CD4-positive, alpha-beta T cell (primary cell): Measurements from ENCODE around the gene MON2. TPM values are rescaled to one million over a fixed set of nuclear protein-coding genes. Genes with fewer than 3 reads are reported as not detected.

Source experiments
- ATAC-seq: fragments of 200-7000 bp; cut with Tn5 transposase; one replicate; pipeline ENCODE4 v1.10.0; 2022; ENCODE audit warnings: mild to moderate bottlenecking; ENCODE audit not compliant: poor library complexity
- CTCF ChIA-PET: fragments of 350-600 bp; sonication (Branson Sonifier 250); formaldehyde crosslinking; loops from one replicate; lab custom pipeline; 2021; ENCODE audit warnings: antibody characterized with exemption, inconsistent platforms; lab: Charles Lee
- POLR2A ChIA-PET: fragments of 350-600 bp; sonication (Branson Sonifier 250); formaldehyde crosslinking; loops from one replicate; lab custom pipeline; 2021; ENCODE audit warnings: antibody characterized with exemption, inconsistent platforms; lab: Charles Lee
- DNase-seq, 14 experiments: peaks; one replicate each; pipeline ENCODE4 v3.0.0-alpha.2; 2013 to 2020; ENCODE audit warnings: mixed read lengths in 2 of 14
- H3K27ac ChIP-seq, 2 donors: one replicate each; pipeline versions ENCODE4 v1.5.1 to v1.7.0; 2013; ENCODE audit warnings: low read length in 2 of 2, low read depth in 1 of 2, mild to moderate bottlenecking in 1 of 2
- H3K27me3 ChIP-seq, 2 experiments: 1 replicate in 1 of 2; 2 replicates in 1 of 2; pipeline versions ENCODE4 v1.6.1 to v1.7.0; 2013; ENCODE audit warnings: low read length in 2 of 2, control low read depth in 1 of 2, mild to moderate bottlenecking in 1 of 2, moderate library complexity in 1 of 2; ENCODE audit not compliant: insufficient read depth in 2 of 2, control insufficient read depth in 1 of 2
- H3K36me3 ChIP-seq: one replicate; pipeline ENCODE4 v1.6.1; 2013; ENCODE audit warnings: low read length, control low read depth; ENCODE audit not compliant: insufficient read depth
- H3K4me1 ChIP-seq: one replicate; pipeline ENCODE4 v1.6.1; 2013; ENCODE audit warnings: low read length, control low read depth; ENCODE audit not compliant: insufficient read depth
- H3K4me3 ChIP-seq: one replicate; pipeline ENCODE4 v1.5.1; 2013; ENCODE audit warnings: mild to moderate bottlenecking, low read length, moderate library complexity
- H3K9me3 ChIP-seq, 2 experiments: 1 replicate in 1 of 2; 2 replicates in 1 of 2; pipeline versions ENCODE4 v1.6.1 to v1.7.0; 2013; ENCODE audit warnings: low read length in 2 of 2, mild to moderate bottlenecking in 2 of 2, control low read depth in 1 of 2, moderate library complexity in 1 of 2; ENCODE audit not compliant: control insufficient read depth in 1 of 2, insufficient read depth in 1 of 2
- H3K27ac Mint-ChIP-seq: one replicate; pipeline ENCODE4 v1.8.0; 2020; ENCODE audit warnings: mixed read lengths
- H3K27me3 Mint-ChIP-seq: one replicate; pipeline ENCODE4 v1.8.0; 2021; ENCODE audit warnings: mixed read lengths
- H3K36me3 Mint-ChIP-seq: one replicate; pipeline ENCODE4 v1.8.0; 2021; ENCODE audit warnings: low read depth, mixed read lengths
- H3K4me1 Mint-ChIP-seq: one replicate; pipeline ENCODE4 v1.8.0; 2021; ENCODE audit warnings: low read depth, mixed read lengths
- H3K4me3 Mint-ChIP-seq: one replicate; pipeline ENCODE4 v1.8.0; 2020; ENCODE audit warnings: mild to moderate bottlenecking, mixed read lengths
- H3K9me3 Mint-ChIP-seq: one replicate; pipeline ENCODE4 v1.8.0; 2020; ENCODE audit warnings: mixed read lengths
- CTCF ChIP-seq: fragments of 200-600 bp; IDR thresholded peaks from one replicate; pipeline ENCODE4 v1.8.0; 2022; ENCODE audit warnings: antibody characterized with exemption, mild to moderate bottlenecking
- intact Hi-C, 2 experiments: fragments of 100-400 bp; cut with DNase I in 1 of 2; cut with micrococcal nuclease in 1 of 2; formaldehyde crosslinking; loops; one replicate each; pipeline versions ENCODE4 v1.15.1 to v1.9.0; 2023 to 2025; cut with DNase I, micrococcal nuclease
- total RNA-seq, 174 experiments: library from RNA in 2 of 174; stranded (reverse) in 2 of 174; gene quantifications; one replicate each; pipeline ENCODE4 v1.2.3 and lab custom pipeline; 2021 to 2026

MON2 gene
- total RNA-seq, 2 experiments from 2014 or later = 51.8 to 52.6 TPM

- Mint-ChIP-seq H3K9me3 (no peaks in the 10 kb centered on the region), H3K4me3 (no peak overlapping the region), H3K27me3 (no peaks in the 10 kb centered on the region), H3K27ac (no peak overlapping the region), H3K4me1 (peaks cover 38% of the 10 kb centered on the region), H3K36me3 (peaks cover 33% of the 10 kb centered on the region)
- H3K36me3 ChIP-seq = peaks cover 23% of the 10 kb centered on the region
- intact Hi-C loops = no loop called here
- DNase-seq (no peak), ATAC-seq (no peak)
- H3K4me1 ChIP-seq = peaks cover 13% of the 10 kb centered on the region
- ChIA-PET POLR2A (no interaction called here), CTCF (no interaction called here)
- no peak overlapping the region for H3K27ac ChIP-seq
- TF ChIP-seq CTCF = no peak
- H3K9me3 ChIP-seq = no peaks in the 10 kb centered on the region
- H3K4me3 ChIP-seq = no peak overlapping the region
- no peaks in the 10 kb centered on the region for H3K27me3 ChIP-seq
Observed at GRCh38 chr12:62472472-62472871, 5.8 kb downstream of the MON2 start.

GRCh38 chr12:62481843-62482540, 15.4 kb downstream of the MON2 start:
- H3K27ac Mint-ChIP-seq = no peak overlapping the region

GRCh38 chr12:62482769-62483168, 16.1 kb downstream of the MON2 start:
- peaks cover 25% of the 10 kb centered on the region for H3K36me3 ChIP-seq
- no peaks in the 10 kb centered on the region for H3K27me3 Mint-ChIP-seq
- H3K4me3 ChIP-seq = no peak overlapping the region
- no peak overlapping the region for H3K27ac Mint-ChIP-seq
- no peak for TF ChIP-seq CTCF
- no peaks in the 10 kb centered on the region for H3K27me3 ChIP-seq
- no peak for ATAC-seq
- no peaks in the 10 kb centered on the region for H3K9me3 Mint-ChIP-seq
- H3K36me3 Mint-ChIP-seq = peaks cover 56% of the 10 kb centered on the region
- no peak overlapping the region for H3K4me3 Mint-ChIP-seq
- intact Hi-C loops = no loop called here
- H3K9me3 ChIP-seq = no peaks in the 10 kb centered on the region
- H3K4me1 Mint-ChIP-seq = peaks cover 40% of the 10 kb centered on the region
- peaks cover 3% of the 10 kb centered on the region for H3K4me1 ChIP-seq
- H3K27ac ChIP-seq = no peak overlapping the region
- DNase-seq = no peak
- POLR2A ChIA-PET = interaction anchor here (1.5 kb wide), 1 partner anchor 16 kb away, joined by 4 read pairs; the partner anchor contains the start of gene MON2
- CTCF ChIA-PET = no interaction called here

More at GRCh38 chr12:62481843-62482540, 15.4 kb downstream of the MON2 start:
- CTCF ChIA-PET = no interaction called here
- Histone ChIP-seq H3K36me3 (peaks cover 31% of the 10 kb centered on the region), H3K9me3 (no peaks in the 10 kb centered on the region), H3K27ac (no peak overlapping the region), H3K4me1 (peaks cover 3% of the 10 kb centered on the region), H3K4me3 (no peak overlapping the region), H3K27me3 (no peaks in the 10 kb centered on the region)
- POLR2A ChIA-PET = interaction anchor here (0.7 to 1.5 kb wide), 2 partner anchors 15 to 105 kb away, joined by 3 to 4 read pairs; partner anchors contain the start of gene MON2
- Mint-ChIP-seq H3K4me3 (no peak overlapping the region), H3K9me3 (no peaks in the 10 kb centered on the region), H3K36me3 (peaks cover 59% of the 10 kb centered on the region), H3K4me1 (peaks cover 41% of the 10 kb centered on the region), H3K27me3 (no peaks in the 10 kb centered on the region)
- intact Hi-C loops = no loop called here
- DNase-seq (no peak), ATAC-seq (no peak)
- TF ChIP-seq CTCF = no peak
